Measurements from ENCODE around the gene DPYSL5.
"Not testable (repeated sequence)": the region's sequence is repeated elsewhere in the genome, so short reads cannot be mapped to it uniquely, and the experiment has no call there.

Gene DPYSL5

GRCh38 chr2:26847655-26848335 is at the start of gene DPYSL5:
TSS of gene DPYSL5 (plus strand) at chr2:26848132. CDS start at chr2:26898500, 50,368 bp downstream.
- no peak for DNase-seq (ENCODE audit: extremely low read depth in 1 of 2, low read depth in 1 of 2)

DNA sequence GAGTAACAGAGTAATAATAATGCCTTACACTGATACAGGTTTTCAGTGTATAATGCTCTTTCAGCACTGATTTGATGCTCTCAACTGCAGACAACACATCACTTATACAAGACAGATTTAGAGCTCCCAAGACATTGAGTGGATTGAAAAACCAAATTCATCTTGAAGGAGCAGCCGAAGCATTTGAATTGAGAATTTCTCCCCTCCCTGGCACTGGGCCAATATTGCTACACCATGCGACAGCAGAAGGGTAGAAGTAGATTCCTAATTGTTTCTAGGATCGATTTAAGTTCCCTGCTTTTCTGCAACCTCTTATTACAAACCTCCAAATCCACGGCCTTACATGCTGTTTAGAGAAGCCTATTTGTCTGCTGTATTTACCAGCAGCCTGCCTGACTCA is 46.6 kb upstream of the DPYSL5 start:
- DNase-seq (ENCODE audit: extremely low read depth in 1 of 2, low read depth in 1 of 2) = no peak

- no peak for DNase-seq (ENCODE audit: extremely low read depth in 1 of 2, low read depth in 1 of 2)
Observed at GRCh38 chr2:26801796-26802195, 46.1 kb upstream of the DPYSL5 start.

GRCh38 chr2:26805241-26805676 is 42.7 kb upstream of the DPYSL5 start:
- no peak for DNase-seq (ENCODE audit: extremely low read depth in 1 of 2, low read depth in 1 of 2)

DNA sequence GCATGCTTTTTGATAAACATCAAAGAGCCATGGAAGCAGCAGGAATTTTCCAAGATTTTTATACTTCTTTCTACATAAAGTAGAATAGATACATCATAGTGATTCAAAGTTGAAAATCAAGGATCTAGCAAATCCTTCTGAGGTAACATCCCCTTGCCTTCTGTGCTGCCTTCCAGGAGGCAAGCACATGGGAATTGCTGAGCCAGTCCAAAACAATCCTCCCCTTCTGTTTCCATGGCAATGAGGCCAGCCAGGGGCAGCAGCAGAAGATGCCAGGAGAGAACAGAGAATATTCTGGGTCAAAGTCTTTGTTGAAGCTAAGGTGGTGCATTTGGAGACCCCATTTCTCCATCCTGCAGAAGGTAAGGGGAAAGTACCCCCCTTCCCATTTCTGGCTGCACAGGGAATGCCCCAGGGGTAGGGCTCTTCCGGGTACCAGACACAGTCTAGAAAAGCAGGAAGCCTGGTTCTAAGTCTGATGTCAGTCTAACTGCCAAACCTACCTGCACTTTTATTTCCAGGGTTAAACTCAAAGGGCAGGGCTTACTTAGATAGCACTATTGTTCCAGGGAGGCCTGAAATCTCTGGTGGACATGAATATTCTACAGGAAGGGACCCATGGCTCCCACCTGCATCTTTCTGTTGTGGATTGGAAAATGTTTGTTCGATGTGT is 40.0 kb upstream of the DPYSL5 start:
- no peak for DNase-seq (ENCODE audit: extremely low read depth in 1 of 2, low read depth in 1 of 2)

GRCh38 chr2:26809211-26809610 is 38.7 kb upstream of the DPYSL5 start:
- no peak for DNase-seq (ENCODE audit: extremely low read depth in 1 of 2, low read depth in 1 of 2)

DNA sequence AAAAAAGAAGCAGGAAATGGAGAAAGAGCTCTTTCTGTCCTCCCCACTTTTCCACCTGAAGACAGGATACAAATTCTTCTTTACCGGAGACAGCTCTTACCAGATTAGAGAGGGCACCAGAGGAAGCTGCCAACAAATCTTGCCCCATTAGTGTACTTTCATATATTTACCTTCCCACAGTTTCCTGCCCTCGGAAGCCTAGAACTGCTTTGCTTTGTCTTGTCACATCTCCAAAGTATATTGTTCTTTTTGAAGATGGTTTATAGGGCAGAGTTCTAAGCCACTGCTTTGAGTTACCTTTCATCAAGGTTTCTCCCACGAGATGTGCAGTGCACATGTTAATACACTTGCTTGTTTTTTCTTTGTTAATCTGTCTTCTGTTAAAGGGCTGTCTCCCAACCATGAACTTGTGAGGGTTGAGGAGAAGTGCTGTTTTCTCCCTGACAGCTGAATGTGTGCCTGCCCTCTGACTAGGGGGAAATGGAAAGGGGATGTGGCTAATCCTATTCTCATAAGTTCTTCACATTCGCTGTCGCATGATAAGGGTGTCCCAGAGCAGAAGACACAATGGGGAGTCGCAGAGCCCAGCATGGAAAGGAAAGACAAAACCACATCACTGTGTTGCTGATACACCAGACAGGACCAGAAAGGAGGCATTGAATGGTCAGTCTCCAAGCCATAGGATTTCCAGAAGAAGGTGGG is 37.9 kb upstream of the DPYSL5 start:
- no peak for DNase-seq (ENCODE audit: extremely low read depth in 1 of 2, low read depth in 1 of 2)

GRCh38 chr2:26811261-26811660 is 36.7 kb upstream of the DPYSL5 start:
- no peak for DNase-seq (ENCODE audit: extremely low read depth in 1 of 2, low read depth in 1 of 2)

DNA sequence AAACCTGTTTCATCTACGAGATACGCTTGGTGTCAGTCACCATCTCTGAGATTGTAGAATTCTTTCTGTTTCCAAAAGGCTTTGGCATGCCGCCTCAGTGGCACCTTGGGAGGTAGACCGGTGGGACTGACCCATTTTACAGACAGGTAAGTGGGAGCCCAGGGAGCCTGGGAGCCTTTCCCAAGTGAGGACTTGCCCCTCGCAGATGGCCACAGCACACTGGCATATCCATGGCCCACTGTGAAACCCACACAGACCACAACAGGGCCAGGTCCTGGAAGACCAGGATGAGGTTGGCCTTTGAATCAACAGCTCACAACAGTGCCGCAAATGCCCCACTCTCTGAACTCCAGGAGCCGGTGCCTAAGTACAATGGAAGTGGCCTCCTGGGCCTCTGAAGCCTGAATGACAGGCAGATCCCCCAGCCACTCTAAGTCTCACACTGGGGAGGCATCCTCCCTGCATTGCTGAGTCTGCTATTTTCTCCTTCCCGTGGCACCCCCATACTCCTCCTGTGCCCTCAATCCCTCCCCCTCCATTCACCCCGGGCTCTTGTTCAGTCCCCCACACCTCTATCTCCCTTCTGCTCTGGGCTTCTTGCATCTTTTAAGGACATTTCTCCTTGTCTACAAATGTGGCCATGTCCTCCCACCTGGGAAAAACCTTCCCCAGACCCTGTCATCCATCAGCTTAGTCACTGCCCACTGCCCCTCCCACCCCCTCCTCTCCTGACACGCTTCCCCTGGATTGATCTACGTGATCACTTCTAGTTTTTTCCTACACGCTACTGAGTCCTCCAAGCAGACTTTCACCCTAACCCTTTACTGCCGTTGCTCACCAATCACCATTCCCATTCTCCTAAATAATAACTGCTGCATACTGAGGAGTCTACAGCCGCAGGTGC is 35.9 kb upstream of the DPYSL5 start:
- DNase-seq (ENCODE audit: extremely low read depth in 1 of 2, low read depth in 1 of 2) = no peak

- DNase-seq (ENCODE audit: extremely low read depth in 1 of 2, low read depth in 1 of 2) = no peak
Observed at GRCh38 chr2:26812731-26813130, 35.2 kb upstream of the DPYSL5 start.

GRCh38 chr2:26814072-26814765 is 33.7 kb upstream of the DPYSL5 start:
- not testable (repeated sequence) for DNase-seq (ENCODE audit: extremely low read depth in 1 of 2, low read depth in 1 of 2)

- no peak for DNase-seq (ENCODE audit: extremely low read depth in 1 of 2, low read depth in 1 of 2)
Observed at GRCh38 chr2:26816893-26817292, 31.0 kb upstream of the DPYSL5 start.

DNA sequence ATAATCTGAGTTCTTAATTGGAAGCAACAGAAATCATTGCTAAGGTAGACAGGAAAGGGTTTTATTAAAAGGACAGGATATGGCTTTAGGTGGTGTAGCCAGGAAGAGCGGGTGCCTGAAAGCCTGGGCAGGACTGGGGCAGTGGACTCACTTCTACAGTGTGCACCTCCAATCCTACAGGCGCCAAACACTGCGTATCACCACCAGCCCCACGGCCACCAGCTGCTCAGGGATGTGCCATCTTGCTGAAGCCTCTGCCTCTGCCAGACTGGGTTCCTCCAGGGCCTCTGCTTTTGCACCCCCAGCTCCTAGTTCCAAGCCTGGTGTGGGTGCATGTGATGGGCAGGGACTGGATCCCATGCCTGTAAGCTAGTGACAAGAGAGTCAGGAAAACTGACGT is 29.7 kb upstream of the DPYSL5 start:
- DNase-seq (ENCODE audit: extremely low read depth in 1 of 2, low read depth in 1 of 2) = no peak

GRCh38 chr2:26818972-26819371 is 29.0 kb upstream of the DPYSL5 start:
- DNase-seq (ENCODE audit: extremely low read depth in 1 of 2, low read depth in 1 of 2) = no peak

DNA sequence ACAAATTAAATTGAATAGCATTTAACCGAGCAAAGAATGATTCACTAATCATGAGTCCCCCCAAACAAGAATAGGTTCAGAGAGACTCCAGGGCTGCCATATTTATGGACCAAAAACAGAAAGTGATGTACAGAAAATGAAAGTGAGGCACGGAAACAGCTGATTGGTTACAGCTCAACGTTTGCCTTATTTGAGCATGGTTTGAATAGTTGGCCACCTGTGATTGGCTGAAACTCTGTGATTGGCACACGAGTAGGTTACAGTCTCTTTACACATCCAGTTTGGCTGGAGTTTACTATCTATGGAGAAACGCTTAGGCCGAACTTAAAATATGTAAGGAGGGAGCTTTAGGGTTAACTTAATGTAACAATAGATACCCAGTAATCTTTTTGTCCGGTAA is 27.0 kb upstream of the DPYSL5 start:
- no peak for DNase-seq (ENCODE audit: extremely low read depth in 1 of 2, low read depth in 1 of 2)

DNA sequence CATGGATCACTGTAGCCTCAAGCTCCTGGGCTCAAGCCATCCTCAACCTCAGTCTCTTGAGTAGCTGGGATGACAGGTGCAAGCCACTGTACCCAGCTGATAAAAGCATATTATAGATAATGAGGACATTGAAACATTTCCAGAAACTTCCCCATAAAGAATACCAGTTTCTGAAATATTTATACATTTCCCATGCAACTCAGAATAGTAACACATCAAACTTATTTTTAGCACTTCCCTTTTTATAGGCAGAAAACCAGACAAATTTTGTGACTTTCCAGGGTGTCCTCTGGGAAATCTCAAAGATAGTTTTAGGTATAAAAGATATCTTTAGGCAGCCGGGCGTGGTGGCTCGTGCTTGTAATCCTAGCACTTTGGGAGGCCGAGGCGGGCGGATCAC is 25.1 kb upstream of the DPYSL5 start:
- no peak for DNase-seq (ENCODE audit: extremely low read depth in 1 of 2, low read depth in 1 of 2)

DNA sequence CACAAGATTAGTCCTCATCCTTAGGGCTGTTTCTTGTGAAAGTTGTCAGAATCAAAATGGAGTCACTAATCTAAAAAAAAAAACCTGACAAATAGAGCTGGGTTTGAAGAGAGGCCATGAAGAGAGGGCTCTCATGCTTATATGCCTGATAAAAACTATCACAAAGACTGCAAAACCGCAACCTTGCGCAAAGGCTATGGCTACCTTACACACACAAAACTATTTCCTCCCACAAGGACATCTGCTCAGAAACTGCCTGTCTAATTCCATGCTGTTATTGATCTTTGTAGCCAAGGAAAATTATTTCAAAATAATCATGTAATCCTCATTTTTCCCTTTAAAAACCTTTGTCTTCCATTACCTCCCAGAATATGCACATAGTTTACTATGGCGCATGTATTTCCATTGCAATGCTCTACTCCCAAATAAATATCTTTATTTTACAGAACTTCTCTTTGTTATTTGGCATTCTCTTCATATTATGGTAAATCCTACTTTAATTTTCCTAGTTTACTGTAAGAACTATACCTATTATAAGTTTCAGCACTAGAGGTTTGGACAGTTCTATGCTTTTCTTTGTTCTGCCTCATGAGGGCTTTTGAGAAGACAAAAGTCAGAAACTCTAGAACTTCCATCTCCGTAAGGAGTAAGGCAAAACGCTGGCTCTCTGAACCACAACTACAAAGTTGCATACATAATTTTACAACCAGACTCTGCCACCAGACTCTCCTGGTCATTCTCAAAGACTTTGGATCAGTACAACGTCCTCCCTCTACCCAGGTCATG is 9.6 kb upstream of the DPYSL5 start:
- DNase-seq (ENCODE audit: extremely low read depth in 1 of 2, low read depth in 1 of 2) = no peak

DNA sequence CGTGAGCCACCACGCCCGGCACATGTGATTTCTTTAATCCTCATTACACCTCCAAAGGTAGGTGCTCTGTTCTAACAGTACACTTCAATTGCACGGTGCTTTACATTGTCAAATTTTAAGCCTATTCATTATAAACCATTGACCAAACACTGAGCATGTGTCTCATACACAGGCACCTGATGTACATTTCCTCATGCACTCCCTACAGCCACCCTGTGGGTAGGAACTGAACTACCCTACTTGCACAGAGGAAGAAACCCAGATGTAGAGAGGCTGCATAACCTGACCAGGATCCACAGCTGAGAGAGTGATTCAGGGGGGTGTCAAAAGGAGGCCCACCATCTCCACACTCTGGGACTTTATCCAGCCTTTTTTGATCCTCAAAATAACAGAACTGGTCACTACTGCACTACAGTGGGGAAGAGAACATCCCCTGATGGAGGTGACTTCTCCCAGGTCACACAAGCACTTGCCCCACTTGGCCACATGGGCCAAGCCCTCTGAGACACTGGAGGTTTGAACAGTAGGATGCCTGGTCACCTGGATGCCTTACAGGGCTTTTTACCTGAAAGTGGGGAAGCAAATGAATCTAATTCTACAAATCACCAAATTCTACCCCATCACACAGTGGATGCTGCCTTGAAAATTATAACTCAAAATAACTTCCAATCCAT is 6.9 kb upstream of the DPYSL5 start:
- no peak for DNase-seq (ENCODE audit: extremely low read depth in 1 of 2, low read depth in 1 of 2)

DNA sequence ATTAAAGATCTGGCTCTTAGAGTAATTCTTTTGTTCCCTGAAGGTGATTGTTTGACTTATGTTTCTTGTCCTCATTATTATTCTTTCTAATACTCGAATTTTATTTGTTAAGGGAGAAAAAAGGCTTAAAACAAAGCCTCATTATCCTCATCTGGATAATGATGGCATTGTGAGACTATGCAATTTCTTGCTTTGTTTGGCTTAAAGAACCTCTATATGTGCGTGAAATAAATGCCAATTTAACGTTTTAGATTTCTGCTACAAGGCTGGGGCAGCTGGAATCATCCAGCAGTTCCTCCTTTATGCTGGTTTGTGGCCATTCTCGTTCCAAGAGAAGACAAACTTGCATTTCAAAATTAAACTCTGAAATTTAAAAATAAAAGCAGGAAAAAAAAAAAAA is 4.9 kb upstream of the DPYSL5 start:
- DNase-seq (ENCODE audit: extremely low read depth in 1 of 2, low read depth in 1 of 2) = no peak

Measured in stimulated activated CD8-positive, alpha-beta memory T cell treated with anti-CD3 and anti-CD28 coated beads, Interleukin-7, amount 100 ng/mL, for 48 hours (primary cell).